ENCODE measurements around the gene SND1.

GRCh38 chr7:127894588-127894987, 242.6 kb downstream of the SND1 start:
- TF ChIP-seq CTCF (conservative IDR thresholded peaks at IDR 0.05; ENCODE audit: low read depth, low read length), result no peak
- TF ChIP-seq EZH2 (IDR thresholded peaks at IDR 0.05; ENCODE audit: low read length, unreplicated experiment), result no peak

All from PC-3 (cell line).